LHCN-M2 (cell line): ENCODE measurements around the gene MPO. TPM values are rescaled to one million over a fixed set of nuclear protein-coding genes. Genes with fewer than 3 reads are reported as not detected.

Experiments used
- DNase-seq: peaks from one replicate; pipeline ENCODE4 v3.0.0-alpha.2; 2012; ENCODE audit warnings: low read depth
- polyA plus RNA-seq: library from polyadenylated mRNA; unstranded; fragments of >200 nt; gene quantifications from one replicate; pipeline ENCODE4 v1.2.1, GENCODE V29; 2012; ENCODE audit warnings: missing spikeins
- total RNA-seq: library from RNA; depleted of rRNA; stranded (reverse); fragments of >200 nt; gene quantifications from 2 replicates; pipeline ENCODE4 v1.2.3, GENCODE V29; 2014; rRNA removed

MPO gene, protein sequence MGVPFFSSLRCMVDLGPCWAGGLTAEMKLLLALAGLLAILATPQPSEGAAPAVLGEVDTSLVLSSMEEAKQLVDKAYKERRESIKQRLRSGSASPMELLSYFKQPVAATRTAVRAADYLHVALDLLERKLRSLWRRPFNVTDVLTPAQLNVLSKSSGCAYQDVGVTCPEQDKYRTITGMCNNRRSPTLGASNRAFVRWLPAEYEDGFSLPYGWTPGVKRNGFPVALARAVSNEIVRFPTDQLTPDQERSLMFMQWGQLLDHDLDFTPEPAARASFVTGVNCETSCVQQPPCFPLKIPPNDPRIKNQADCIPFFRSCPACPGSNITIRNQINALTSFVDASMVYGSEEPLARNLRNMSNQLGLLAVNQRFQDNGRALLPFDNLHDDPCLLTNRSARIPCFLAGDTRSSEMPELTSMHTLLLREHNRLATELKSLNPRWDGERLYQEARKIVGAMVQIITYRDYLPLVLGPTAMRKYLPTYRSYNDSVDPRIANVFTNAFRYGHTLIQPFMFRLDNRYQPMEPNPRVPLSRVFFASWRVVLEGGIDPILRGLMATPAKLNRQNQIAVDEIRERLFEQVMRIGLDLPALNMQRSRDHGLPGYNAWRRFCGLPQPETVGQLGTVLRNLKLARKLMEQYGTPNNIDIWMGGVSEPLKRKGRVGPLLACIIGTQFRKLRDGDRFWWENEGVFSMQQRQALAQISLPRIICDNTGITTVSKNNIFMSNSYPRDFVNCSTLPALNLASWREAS
- not detected in 2 replicates for total RNA-seq
- not detected for polyA plus RNA-seq

GRCh38 chr17:58280480-58281217 is at the start of gene MPO:
TSS of gene MPO (minus strand) at chr17:58280935. CDS start at chr17:58280758, 177 bp downstream.
- DNase-seq, result no peak

- DNase-seq, result no peak
These were observed 49.2 kb upstream of the MPO start for GRCh38 chr17:58329810-58330537.

GRCh38 chr17:58329035-58329809 is 48.5 kb upstream of the MPO start:
- DNase-seq, result no peak

GRCh38 chr17:58328195-58329034 is 47.7 kb upstream of the MPO start, which contains the start of gene TSPOAP1:
TSS of gene TSPOAP1 (minus strand) at chr17:58328795. CDS start at chr17:58327920, 875 bp downstream.
- DNase-seq, result no peak

- DNase-seq, result no peak
These were observed 46.8 kb upstream of the MPO start for GRCh38 chr17:58327363-58328194.

DNA sequence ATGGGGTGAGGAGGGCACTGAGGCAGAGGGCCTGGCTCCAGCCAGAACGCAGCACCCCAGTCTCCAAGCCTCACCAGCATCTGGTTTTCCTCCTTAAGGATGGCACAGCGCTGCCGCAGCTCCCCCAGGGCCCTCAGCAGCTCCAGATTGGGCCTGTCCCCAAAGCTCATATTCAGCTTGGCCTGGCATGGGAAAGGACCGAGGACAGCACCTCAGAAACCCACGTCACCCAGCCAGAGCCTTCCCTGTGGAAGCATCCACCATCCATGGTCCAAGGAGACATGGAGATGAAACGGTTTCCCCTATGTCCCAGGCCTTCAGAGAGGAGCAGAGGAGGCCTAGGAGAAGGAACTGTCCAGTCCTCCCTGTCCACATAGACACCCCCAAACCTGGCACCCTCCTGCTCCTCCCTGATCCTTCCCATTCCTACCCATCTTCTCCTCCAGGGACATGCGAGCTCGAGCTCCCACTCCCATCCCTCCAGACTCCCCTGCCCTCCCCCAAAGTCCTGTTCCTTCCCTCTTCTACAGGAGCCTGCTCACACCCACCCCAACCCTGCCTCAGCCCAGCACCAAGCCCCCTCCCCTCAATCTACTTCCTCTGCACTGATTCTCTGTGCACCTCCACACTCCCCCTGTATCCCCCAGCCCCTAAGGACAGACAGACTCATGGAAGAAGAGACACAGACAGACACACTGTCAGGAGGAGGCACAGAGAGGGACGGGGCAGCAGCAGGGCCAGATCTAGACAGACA is 46.1 kb upstream of the MPO start:
- no peak for DNase-seq

GRCh38 chr17:58325976-58326468 is 45.3 kb upstream of the MPO start:
- DNase-seq, result no peak

GRCh38 chr17:58325289-58325726 is 44.6 kb upstream of the MPO start:
- no peak for DNase-seq

DNA sequence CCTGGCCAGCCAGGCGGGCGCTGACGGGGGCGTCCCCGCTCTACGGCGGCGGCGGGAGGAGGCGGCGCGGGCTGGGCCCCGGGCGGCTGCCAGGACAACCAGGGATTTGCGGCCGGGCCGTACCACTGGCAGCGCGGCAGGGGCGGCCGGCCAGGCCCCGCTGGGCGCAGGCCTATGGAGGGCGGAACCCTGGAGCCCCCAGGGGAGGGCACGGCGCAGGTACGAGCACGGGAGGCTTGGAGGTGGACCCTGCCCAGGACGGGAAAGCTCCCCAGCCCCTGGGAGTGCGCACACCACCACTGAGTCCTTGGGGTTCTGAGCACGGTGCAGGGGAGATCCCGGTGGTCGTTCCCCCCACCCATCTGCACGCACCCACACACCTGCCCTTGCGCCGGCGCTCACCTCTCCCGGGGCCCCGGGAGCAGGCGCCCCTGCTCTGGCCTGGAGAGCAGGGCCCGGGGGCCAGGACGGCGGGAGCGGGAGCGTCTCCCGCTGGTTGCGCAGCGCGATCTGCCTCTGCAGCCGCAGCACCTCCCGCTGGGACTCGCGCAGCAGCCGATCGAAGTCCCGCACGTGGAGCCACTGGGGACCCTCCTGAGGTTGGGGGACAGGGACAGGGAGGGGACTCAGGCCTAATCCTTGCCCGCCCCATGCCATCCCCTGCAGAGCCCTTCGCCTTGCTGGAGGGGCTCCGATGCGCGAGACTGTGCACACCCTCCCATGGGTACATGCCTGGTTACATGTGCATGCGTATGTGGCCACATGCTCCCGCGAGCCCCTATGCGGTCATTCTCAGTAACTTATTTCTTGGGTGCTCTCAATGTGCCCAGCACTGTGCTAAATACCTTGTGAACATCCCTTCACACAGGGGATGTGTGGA is 43.9 kb upstream of the MPO start:
- no peak for DNase-seq

DNA sequence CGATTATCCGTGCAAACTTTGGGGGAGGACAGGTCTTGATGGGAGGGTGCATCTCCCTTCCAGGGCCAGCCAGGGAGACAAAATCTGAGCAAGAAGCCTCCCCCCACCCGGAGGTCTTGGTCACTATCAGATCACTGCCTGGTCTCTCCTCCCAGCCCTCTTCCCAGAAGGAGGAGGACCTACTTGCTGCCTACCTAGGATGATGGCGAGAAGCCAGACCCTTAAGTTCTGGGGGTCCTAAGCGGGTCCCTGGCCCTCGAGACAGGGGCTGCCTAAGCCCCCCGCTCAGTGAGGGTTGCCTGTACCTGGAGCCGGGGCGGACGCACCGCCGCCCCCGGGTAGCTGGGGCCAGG is 43.3 kb upstream of the MPO start:
- no peak for DNase-seq

GRCh38 chr17:58323366-58324055 is 42.8 kb upstream of the MPO start:
- no peak for DNase-seq

DNA sequence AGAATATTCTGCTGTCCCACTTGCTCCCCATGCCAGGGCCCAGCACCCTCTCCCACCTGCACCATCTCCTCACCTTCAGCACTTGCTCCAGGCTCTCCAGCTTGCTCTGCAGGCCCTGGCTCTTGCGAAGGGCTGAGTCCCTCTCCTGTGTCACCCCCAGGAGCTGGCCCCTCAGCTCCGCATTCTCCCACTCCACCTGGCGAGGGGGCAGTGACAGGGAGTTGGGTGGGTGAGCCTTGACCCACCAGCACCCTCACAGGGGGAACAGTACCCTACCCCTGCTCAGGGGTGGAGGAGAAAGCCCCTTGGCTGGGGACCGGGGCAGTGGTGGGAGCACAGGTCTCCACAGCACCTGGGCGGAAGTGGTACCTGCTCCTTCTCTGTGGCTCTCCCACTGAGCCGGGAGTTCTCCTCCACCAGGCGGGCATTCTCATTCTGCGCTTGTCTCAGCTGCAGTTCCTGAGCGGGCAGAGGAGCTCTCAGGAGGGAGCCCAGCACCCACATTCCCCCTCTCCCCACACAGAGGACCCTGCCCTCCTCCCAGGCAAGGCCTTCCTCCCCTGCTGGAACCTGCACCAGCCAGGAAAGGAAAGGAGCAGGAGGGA is 41.9 kb upstream of the MPO start:
- DNase-seq, result no peak

DNA sequence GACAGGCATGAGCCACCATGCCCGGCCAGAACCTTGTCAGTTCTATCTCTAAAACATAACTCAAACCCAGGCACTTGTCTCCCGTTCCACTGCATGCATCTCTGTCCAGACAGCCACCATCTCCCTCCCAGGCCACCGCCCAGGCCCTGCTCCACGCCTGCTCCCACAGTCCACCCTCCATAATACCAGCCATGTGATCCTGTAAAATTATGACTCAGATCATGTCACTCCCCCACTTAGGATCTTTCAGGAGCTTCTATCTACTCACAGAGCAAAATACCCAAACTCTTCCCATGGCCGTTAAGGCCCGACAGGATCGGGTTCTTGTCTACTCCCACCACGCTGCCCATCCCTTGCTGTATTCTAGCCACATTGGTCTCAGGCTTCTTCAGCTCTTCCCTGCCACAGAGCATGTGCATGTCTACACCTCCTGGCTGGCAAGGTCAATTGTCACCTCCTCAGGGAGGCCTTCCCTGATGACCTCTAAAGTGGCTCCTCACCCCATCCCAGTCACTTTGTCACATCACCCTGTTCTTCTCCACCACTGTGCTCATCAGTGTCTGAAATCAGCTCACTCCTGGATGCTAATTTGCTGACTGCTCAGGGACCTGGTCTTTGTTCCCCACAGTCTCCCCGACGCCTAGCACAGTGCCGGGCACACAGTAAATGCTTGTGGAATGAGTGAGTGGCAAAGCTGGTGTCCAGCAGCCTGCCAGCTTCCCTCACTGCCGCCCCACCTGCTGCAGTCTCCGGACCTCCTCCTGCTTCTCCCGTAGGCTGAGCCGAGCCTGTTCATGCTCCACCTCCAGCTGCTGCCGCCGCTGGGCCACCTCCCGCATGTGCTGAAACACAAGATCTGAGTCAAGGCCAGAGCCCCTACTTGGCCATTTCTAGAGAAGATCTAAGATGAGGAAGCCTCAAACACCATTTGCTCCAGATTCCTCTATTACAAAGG is 41.1 kb upstream of the MPO start:
- DNase-seq, result no peak

DNA sequence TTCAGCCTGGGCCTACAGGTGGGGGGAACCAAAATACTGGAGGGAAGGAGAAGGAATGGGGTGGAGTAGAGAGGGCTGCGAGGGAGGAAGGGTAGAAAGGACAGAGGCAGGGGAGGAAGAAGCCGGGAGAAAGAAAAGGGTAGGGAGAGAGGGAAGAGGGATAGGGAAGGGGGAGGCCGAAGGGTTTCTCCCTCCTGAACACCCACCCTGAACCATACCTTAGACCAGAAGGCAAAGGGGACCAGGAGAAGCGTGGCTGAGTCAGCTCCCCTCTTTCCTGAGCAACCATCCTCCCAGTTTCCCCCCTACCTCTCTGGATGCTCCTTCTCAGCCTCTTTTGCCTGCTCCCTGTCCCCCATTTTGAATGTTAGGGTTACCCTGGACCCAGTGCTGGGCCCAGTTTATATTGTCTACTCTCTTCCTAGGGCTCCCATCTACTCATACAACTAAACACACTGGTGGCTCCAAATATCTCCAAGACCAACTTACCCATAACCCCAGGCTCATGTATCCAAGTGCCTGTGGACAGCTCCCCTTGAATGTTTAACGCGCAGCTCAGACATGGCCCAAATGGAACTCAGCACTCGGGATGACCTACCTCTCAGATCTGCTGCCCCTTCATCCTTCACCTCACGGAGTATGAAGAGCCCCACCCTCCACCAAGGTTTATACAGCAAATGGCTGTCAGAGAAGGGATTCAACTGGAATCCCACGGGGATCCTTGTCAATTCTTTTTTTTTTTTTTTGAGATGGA is 40.0 kb upstream of the MPO start:
- no peak for DNase-seq
